ENCODE results near the gene SEMA3A.
A peak's percentile ranks its signal among the peaks of the same experiment; 100 is the strongest.

Gene SEMA3A

DNA sequence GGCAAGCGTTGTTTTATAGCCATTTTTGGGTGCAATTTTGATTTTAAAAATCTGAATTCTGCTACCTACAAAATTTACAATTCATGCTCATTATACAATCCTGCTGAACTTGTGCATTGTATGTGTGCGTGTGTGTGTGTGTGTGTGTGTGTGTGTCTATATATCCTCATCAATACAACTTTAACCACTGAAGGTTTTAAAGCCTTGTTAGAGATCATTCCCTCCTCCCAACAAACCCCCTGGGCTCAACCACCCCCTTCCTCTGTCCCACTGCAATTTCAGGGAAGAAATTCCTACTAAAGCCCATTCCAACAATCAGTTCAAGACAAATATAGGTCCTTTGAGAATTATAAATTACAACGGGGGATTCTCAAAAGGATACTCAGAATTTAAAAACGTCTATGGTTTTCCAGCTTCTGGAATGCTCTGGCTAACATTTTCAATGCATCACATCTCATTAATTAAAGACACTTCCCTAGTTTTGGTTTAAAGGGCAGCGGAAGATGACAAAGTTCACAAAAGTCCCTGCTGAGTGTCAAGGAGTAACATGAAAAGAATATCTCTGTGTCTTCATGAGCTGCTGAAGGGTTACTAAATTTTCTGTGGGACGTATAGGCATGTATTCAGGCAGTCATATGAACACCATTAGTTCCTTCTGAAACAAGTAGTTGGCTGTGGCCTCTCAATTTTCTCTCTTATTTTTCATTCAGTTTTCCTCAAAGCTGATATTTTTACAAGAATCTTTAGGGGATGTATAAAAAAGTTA, 889 bp upstream of the SEMA3A start:
- peak; percentile 63 for DNase-seq

DNA sequence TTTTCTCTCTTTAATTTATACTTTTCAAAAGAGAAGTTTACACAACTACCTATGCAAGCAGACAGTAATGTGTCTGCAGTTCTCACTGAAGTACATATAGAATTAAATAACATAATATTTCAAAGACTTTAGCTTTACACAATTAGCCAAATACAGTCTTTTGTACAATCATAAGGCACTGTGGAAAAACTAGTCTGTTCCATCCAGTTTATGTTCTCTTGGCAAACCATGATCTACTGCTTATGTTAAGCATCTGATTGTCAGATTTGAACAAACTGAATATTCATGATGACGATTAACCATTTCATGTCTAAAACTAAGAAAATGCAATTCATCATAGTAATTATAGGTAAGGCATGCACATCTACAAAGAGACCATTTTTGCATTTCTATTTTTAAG, 842 bp downstream of the SEMA3A start:
- DNase-seq = peak; percentile 42

DNA sequence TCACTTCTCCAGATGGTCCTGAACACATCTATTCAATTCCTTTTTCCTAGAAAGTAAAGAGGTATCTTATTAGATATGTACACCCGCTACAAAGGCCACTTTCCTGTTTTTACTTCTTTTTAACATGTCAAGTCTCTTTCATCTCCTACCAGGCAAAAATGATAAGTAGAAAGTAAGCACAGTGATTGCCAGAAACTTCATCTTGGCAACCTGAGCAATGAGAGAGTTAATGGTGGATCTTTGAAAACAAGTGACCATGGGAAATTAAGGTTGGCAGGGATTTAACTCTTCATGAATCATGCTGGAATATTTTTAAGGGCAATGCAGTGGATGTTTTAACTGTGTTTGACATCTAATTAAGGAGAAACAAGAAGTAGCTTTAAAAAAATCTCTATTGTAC, 2.7 kb downstream of the SEMA3A start:
- peak; percentile 24 for DNase-seq

DNA sequence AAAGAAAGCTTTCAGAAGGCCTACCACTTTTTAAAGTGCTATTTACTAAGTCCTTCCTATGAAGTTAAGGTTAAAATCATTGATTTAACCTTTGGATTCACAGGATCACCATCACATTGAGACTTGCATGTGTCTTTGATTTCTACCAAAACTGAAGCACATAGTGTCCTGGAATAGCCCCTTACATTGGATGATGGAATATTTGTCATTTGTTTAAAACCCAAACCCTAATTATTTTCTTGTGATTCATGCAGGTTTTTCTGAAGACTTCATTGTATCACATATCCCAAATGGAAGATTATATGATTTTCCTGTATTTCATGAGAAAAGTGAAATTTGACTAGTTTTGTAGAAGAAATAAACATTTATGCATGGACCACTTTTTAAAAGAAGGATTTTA, 3.3 kb downstream of the SEMA3A start:
- no peak for DNase-seq

DNA sequence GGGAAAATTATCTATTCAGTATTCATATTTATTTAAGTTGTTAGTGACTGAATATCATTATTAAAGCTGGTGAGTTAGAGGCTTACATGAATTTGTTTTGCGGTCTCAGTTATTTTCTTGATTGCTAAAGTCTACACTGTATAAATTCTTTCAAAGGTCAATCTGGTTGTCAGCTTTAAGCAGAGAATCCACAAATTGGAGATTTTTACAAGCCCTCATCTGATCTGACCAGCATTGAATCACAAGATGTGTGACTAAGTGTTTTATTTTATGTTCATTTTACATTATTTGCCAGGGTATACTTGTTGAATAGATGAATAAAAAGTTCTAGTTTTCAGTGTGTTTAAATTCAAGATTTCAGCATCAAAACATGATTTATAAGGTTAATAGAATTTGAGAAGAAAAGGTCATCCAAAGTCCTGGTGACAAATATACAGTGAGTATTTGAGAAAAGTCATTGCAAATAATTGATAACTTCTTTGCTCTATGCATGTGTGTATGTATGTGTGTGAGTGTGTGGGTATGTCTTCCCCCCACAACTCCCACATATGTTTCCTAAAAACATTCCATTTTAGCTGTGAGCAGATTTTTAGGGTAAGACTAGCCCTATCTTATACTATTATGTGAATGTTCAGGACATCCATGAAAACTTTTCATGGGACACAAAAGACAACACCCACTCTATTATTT, 4.4 kb downstream of the SEMA3A start:
- no peak for DNase-seq

DNA sequence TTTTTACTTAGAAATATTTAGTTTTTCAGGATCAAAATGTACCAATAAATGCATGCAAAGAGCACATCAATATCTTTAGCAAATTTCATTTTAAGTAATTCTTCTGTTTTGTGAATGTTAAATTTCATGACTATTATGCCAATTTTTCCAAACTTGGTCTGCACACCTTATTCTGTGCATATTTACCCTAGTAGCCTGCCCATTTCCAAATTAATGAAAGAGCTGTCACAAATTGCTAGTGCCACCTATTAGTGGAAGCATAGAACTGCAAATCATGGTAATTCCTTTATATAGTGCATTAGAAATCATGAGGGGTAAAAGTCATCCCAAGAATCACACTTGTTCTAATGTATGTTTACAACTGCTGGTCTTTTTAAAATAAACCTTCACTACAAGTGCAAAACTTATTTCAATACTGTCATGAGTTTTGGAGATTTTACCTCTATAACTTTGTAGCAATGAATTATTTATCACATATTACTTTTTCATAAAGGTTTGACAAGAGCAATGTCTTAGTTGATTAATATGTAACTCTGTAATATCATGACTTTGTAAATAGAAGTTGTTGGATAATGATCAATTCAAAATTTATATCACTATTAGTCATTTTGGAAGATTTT, 5.7 kb downstream of the SEMA3A start:
- DNase-seq = peak; percentile 66

DNA sequence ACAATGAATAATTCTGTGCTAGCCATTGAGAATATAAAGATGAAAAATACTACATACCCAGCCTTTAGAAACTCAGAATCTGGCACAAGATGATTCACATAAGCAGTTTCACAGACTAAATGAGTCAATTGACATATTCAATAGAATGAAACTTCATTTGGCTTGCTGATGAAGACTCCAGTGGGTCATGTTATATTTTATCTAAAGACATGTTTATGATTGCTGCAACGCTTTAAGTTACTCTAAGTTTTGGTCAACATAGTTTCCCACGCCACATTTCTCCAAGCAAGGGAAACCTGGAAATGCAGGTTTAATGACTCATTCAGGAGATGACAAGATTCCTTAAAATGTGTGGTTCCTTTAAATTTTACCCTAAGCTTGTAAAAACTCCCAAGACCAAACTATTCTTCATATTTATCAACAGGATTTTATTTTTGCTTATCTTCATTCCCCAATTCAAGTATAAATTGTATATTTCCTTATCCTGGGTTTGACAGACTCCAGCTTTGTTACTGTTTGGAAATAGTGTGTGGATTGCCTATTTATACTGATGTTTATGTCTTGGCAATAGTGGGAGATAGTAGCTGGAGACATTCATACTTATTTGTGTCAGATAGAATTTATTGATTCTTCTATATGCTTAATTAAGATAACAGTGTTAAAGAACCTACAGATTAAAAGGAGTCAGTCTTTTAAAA, 6.6 kb downstream of the SEMA3A start:
- DNase-seq = peak; percentile 21

DNA sequence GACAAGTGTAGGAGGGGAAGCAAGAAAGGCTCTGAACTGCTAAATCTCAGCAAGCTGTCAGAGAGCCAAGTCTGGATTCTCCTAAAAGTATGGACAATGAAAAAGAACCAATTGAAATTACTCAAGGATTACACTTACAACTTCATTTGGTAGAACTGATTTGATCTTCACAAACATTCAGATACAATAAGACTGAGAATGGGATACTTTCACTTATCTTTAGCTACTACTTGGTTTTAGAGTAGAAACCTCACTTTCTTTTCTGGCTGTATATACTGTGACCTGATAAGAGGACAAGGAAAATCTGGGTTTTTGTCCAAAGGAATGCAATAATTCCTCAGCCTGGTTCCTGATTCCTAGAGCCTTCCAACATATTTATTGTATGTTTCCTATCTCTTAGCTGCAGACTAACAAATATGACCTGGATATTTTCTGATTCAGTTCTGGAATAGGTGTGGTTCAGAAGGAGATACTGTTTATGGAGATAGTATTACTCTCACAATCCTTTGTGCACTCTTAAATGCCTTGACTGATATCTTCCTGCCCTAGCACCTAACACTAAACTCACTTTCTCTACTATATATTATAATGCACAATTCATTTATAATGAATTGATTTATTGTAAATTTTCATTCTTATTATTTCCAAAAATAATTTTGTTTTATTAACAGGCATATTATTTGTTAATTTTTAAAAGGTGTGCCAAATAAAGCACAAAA, 7.3 kb downstream of the SEMA3A start:
- peak; percentile 12 for DNase-seq

DNA sequence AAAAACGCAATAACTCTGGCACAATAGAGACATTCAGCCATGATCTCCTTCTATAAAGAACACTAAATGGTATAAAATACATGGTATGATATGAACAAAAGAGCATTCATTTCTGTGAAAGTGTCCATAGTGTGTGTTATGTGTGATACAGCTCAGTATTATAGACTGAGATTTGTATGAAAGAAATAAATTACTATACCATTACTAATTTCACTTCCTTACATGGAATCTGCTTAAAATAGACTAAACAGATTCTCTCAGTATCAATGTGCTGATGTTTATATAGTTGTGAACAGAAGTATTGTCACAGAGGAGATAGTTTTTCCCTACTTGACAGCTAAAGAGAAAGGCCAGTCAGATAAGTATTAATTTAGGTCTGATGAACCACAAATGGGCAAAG, 10.8 kb downstream of the SEMA3A start:
- no peak for DNase-seq

DNA sequence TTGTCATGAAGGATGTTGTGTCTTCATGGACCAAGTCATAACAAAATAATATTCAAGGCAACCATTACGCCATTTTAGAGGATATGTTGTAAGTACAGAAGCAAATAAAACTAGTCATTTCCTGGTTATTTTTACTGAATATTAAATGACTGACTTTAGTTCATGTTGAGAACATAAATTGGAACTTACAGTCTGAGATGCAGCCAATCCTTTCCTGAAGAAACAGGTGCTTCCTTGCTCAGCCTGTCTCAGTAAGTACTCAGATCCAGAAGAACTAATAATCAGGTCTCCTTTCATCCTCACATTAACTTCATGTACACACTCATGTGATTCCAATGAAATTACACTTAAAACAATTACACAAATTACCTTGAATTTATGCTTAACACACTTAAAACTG, 12.3 kb downstream of the SEMA3A start:
- DNase-seq = peak; percentile 27

DNA sequence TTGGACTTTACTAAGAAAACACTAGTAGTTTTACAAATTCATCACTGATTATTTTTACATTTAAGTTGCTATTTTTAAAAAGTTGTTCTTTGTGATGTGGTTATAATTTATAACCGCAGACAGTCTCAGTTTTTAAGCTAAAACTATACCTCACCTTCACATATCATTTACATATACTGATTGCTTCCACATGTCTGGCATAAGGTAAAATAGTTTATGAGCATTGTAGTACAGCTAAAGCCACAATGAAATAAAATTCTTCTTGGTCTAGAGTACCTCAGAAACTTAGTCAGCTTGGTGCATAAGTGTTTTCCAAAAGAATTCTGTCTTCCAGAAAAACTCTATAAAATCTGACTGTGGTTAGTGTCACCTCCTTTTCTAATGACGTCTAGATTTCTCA, 13.0 kb downstream of the SEMA3A start:
- no peak for DNase-seq

DNA sequence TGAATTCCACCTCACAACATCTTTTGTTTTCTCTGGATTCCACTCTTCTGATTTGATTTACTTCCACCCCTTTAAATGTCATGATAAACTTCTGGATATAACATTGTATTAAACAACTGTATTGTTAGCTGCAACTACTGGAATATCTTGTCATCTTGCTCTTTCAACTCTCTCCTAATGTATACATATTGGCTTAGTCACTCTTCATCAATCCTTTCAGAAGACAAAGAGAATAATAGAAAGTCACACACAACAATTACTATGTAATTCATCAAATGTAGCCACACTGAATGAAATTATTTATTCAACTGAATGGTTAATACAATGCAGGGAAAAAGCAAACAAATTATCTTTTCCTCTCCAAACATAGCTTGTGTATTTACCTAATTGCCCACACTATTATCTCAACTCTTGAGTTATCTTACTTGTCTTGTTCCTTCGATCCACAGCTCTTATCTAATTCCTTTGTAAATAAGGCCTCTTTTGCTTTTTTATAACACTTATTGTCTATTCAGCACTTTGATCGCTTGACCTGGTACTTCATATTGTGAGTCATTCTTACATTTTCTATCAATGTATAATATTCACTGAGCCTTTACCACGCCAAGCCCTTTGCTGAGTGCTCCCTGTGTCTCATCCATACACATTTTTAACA, 16.7 kb downstream of the SEMA3A start:
- peak; percentile 97 for DNase-seq

DNA sequence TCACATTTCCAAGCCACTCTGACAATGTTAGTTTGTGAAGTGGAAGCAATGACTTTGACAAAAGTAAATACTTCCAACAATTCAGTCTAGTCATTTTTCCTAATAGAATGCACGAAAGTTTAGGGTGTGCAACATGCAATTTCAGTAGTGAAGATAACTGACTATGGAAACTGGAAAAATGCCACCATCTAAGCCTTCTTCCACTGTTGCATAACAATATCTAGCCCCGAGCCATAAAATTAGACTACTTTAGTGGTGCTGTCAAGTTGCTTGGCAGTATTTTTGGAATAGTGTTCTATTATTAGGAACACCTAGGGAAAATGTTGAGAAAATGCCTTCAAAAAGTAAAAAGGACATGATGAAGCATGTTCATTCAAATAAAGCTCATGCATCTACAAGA, 17.9 kb downstream of the SEMA3A start:
- no peak for DNase-seq

DNA sequence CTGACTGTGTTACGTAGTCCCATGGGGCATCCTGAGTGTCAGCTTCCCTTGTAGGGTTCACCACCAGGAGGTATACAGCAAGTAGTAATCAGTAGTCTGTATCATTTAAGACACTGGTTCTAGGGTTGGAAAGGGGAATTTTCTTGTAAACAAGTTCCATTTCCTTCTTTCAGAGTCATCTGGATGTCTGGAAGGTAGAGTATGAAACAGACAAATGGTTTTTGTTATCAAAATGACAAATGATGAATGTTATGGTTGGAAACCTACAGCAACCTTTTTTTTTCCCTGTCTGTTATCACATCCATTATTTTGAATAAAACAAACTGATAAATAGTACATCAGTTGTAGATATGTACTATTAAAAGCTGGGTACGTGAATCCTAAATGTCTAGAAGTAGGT, 19.1 kb downstream of the SEMA3A start:
- DNase-seq = no peak

DNA sequence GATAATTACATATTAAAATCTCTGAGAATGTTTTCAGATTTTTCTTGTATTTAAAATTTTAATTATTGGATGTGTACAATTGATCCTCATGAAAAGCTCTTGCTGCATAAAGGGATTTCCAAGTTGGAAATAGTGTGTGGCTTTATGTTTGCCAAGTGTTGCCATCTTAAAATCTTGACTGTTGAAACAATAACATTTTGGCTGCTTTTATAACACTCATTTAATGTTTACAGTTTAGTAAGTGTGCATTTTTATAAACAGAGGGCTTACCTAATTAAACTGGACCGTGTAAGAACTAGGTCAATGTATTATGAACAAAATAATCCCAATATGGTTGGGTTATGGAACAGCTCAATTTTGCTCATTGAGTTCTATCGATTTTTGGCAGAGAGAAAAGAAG, 23.9 kb downstream of the SEMA3A start:
- no peak for DNase-seq

DNA sequence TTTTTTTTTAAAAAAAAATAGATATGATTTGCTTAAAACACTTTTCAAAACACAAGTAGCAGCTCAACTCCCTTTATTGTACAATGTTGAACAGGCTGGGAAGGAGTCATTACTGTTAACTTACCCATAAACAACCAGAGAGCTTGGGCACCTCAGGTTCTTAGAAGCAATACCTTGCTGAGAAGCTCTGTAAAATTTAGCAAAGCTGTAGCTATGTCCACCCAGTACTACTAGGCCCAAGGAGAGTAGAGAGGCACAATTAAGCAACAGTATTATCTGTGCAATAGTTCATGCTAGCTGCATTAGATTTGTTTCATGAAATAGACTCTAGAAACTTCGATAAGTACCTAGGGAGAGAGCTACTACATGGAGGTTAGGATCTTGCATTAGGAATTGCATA, 32.0 kb downstream of the SEMA3A start:
- DNase-seq = no peak

DNA sequence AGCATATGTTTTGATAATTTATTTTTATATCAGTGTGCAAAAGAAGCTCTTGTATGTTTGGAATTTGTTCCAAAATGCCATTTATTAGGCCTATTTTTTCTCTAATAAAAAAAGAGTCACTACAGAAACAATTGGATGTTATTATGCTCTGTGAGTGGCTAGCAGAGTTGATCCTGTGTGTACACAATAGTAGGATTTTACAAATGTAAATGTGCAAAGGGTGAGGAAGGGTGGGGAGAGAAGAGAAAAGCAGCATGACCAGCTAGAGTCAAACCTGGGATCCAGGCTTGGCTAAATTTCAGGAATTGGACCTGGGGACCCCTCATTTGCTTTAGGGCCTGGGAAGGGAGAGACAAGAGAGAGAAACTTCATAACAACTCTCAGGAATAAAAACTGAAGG, 32.5 kb downstream of the SEMA3A start:
- DNase-seq = no peak

DNA sequence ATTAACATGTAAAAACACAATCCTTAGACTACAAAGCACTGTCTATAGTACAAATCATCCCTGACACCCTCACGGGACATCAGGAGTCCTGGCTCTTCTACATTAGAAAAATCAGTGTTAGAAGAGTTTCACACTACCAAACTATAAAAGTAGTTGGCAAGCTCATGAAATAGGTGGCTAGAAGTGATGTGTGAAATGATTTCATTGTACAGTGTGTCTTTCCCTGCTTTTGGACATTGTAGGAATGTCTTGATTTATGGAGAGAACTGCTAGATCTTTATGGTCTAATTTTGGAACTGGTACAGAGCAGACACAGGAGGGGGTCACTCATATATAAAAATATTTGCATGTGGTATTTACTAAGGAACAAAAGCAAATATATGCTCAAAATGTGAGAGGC, 33.2 kb downstream of the SEMA3A start:
- DNase-seq = peak; percentile 15

DNA sequence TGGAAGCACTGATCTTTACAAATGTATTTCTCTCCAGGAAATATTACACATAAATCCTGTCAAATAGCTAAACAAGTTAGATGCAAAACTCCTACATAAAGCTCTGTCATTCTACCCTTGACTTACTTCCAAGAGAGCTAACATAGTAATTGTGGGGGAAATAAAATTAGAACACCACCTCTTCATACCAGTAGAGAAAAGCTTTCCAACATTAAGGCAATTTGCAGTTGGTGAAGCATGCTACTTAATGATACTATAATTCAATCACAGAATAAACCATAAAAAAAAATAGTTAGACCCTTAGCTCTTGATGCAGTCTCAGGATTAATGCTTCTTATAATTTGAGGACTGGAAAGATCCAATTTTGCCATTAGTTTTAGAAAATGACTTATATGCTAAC, 35.2 kb downstream of the SEMA3A start:
- DNase-seq = no peak

DNA sequence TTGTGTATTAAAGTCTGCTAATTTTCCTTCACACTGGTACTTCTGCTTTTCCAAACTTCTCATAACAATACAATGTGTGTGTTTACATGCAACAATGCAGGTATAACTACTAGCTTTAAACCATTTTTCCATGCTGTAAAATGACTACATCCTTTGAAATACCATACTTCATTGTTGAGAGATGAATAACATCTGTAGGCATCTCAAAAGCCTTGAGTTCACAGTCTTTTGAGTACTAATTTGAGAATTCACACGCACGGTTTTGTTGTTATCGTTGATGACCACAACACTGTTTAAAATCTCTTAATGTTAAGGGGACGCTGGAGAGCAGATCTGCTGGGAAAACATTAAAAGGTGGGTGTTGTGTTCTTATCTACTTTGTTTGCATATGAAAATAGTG, 37.4 kb downstream of the SEMA3A start:
- DNase-seq = no peak

DNA sequence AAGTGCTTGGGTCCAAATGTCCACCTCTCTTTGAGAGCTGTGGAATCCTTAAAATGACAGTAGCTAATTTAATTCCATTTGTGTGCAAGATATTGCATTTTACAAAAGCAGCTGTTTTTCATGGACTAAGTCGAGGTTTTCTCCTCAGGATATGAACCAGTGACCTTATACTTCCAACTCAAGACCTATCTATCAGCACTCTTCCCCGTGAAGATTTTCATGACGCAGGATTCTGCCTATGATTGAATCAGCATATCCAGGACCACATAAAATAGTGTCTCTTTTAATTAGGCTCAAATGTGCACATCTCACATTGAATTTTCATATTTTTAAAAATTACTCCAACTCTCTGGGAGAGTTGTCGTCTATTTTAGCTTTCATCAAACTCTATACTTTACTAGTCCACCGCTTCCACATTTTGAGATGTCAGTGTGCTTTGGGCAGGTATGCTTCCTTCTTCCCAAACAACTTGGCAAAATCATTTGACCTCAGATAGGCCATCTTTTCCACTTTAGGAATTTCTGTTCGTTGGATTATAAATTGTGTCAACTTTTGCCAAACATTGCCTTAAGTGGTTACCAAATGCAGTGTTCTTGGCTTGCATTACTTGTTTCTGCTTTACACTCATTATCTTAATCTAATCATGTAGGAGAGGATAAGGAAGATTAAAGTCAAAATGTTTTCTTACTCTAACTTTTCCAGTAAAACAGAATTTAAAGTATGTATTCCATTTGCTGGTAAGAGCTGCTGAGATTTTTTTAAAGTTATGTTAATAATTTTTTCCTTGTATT, 39.4 kb downstream of the SEMA3A start:
- no peak for DNase-seq

DNA sequence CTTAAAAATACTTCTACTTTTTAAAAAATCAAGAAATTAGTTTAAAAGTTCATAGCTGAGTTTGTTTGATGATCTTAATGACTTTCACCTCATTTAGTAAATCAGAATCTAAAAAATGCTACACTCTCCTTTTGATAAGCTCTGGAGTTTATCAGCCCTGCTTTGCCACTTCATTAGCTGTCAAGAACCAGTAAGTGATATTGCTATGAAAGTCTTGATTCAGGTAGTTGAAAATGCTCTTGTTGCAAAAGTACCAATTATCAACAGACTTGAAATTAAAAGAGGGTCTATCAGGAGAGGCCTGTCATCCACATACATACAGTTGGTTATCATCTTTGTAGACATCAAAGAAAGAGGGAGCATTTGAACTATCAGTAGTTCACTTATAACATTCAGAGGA, 41.6 kb downstream of the SEMA3A start:
- DNase-seq = no peak
